ENCODE measurements around the gene TPK1. TPM values are rescaled to one million over a fixed set of nuclear protein-coding genes. Genes with fewer than 3 reads are reported as not detected.

The TPK1 gene
- total RNA-seq, 4 donors from 2014 or later = 2.5 to 22.7 (median 18.7) TPM

DNA sequence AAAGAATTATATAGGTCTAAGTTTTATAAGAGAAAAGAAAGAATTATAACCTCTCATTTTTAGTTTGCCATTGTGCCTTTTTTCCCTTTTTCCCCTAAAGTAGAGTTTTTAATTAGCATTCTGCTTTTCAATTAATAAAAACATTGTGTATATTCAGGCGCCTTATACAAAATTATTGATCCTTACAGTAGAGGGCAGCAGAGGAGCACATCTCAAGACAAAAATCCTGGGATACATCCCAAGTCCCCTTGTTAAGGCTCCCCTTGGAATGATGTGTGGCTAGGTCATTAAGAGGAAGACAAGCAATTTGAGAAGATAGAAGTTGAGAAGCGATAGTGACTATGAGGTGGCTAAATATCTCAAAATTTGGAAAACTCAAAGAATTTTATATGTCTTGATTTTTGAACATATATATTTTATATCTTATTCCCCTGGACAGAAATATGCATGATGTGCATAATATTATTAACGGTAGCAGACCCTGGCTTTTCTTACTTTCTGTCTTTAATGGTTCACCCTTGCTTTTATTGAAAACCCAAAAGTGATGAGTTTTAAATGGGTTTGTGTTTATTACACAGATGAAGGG, 19.1 kb upstream of the TPK1 start:
- DNase-seq = no peak
- no peak overlapping the region for H3K27ac ChIP-seq
- H3K4me1 ChIP-seq = no peaks in the 10 kb centered on the region
- TF ChIP-seq, protein P1, sequence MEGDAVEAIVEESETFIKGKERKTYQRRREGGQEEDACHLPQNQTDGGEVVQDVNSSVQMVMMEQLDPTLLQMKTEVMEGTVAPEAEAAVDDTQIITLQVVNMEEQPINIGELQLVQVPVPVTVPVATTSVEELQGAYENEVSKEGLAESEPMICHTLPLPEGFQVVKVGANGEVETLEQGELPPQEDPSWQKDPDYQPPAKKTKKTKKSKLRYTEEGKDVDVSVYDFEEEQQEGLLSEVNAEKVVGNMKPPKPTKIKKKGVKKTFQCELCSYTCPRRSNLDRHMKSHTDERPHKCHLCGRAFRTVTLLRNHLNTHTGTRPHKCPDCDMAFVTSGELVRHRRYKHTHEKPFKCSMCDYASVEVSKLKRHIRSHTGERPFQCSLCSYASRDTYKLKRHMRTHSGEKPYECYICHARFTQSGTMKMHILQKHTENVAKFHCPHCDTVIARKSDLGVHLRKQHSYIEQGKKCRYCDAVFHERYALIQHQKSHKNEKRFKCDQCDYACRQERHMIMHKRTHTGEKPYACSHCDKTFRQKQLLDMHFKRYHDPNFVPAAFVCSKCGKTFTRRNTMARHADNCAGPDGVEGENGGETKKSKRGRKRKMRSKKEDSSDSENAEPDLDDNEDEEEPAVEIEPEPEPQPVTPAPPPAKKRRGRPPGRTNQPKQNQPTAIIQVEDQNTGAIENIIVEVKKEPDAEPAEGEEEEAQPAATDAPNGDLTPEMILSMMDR (IDR thresholded peaks at IDR 0.05) = peak; percentile 13 to 64 (median 52)
- TF ChIP-seq POLR2A (IDR thresholded peaks at IDR 0.05) = no peak
- no peaks in the 10 kb centered on the region for H3K36me3 ChIP-seq
- no peaks in the 10 kb centered on the region for H3K27me3 ChIP-seq
- H3K9me3 ChIP-seq = no peaks in the 10 kb centered on the region
- no peak overlapping the region for H3K4me3 ChIP-seq

DNA sequence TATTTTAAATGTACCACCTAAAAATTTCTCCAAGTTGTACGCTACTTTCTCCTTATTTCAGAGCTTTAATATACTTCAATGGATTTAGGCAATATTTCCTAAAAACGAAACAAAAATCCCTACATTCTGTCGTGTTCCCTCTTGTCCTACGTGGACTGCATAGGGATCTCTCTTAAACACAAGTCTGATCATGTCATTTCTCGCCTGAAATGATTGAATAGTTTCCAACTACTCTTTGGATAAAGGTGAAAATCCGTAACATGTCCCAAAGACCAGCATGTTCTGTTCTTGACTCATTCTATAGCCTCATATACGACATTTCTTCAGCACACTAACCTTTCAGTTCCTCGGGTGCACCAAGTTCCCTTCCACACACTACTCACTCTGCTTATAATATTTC, 17.7 kb upstream of the TPK1 start:
- no peak overlapping the region for H3K27ac ChIP-seq
- no peaks in the 10 kb centered on the region for H3K27me3 ChIP-seq
- H3K4me1 ChIP-seq = no peaks in the 10 kb centered on the region
- H3K9me3 ChIP-seq = no peaks in the 10 kb centered on the region
- no peak overlapping the region for H3K4me3 ChIP-seq
- TF ChIP-seq POLR2A (IDR thresholded peaks at IDR 0.05) = no peak
- TF ChIP-seq, protein P1 (IDR thresholded peaks at IDR 0.05) = no peak
- H3K36me3 ChIP-seq = no peaks in the 10 kb centered on the region
- no peak for DNase-seq

DNA sequence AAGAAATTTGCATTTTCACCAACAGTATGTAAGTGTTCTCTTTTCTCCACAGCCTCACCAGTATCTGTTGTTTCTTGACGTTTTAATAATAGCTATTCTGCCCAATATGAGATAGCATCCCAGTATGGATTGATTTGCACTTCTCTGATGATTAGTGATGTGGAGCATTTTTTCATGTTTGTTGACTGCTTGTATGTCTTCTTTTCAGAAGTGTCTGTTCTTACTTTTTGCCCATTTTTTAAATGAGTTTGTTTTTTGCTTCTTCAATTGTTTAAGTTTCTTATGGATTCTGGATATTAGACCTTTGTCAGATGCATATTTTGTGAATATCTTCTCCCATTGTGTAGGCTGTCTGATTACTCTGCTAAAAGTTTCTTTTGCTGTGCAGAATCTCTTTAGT, 12.2 kb upstream of the TPK1 start:
- TF ChIP-seq, protein P1 (IDR thresholded peaks at IDR 0.05) = no peak
- TF ChIP-seq POLR2A (IDR thresholded peaks at IDR 0.05) = no peak
- Histone ChIP-seq H3K27ac (no peak overlapping the region), H3K36me3 (no peaks in the 10 kb centered on the region), H3K4me3 (no peak overlapping the region), H3K4me1 (no peaks in the 10 kb centered on the region), H3K9me3 (no peaks in the 10 kb centered on the region), H3K27me3 (no peaks in the 10 kb centered on the region)
- no peak for DNase-seq

DNA sequence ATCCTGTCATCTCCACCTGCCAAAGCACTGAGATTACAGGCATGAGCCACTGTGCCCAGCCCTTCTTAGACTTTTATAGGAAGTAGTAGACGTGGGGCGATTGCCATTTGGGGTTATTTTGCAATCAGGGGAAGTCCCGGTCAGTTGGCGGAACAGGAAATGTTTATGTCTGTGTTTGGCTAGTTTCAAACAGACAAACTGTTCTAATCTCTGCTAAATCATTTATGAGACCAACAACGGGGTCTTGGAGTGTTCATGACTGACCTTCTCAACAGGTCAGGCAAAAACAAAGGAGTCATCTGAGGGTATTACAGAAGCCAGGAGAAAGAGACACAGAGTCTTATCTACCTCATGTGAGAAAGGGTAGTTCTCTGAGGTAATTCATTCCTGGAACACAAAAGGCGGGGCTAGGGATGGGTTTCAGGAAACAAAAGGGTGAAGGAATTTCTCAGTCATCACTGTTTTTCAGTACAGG, 6.6 kb upstream of the TPK1 start:
- DNase-seq = peak in 2 of 3 donors; percentile 64 to 84
- H3K27me3 ChIP-seq = no peaks in the 10 kb centered on the region
- H3K4me3 ChIP-seq = no peak overlapping the region
- H3K4me1 ChIP-seq = peaks cover 0 to 10% (median 3%) of the 10 kb centered on the region in 4 donors
- H3K36me3 ChIP-seq = no peaks in the 10 kb centered on the region
- H3K9me3 ChIP-seq = no peaks in the 10 kb centered on the region
- TF ChIP-seq, protein P1 (IDR thresholded peaks at IDR 0.05) = no peak
- peak overlapping the region; percentile 41 to 67 (median 64) for H3K27ac ChIP-seq

DNA sequence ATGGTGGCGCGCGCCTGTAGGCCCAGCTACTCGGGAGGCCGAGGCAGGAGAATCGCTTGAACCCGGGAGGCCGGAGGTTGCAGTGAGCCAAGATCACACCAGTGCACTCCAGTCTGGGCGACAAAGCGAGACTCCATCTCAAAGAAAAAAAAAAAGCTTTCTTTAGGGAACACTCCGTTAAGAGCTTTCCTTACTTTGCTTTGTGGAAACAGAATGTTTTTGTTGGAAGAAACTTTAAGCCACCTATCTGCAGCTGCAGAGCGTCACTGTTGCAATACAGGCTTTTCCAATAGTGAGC, 641 bp upstream of the TPK1 start:
- TF ChIP-seq, protein P1 (IDR thresholded peaks at IDR 0.05) = no peak
- no peak for TF ChIP-seq POLR2A (IDR thresholded peaks at IDR 0.05)
- H3K27me3 ChIP-seq = no peaks in the 10 kb centered on the region
- H3K36me3 ChIP-seq = no peaks in the 10 kb centered on the region
- H3K9me3 ChIP-seq = no peaks in the 10 kb centered on the region
- peak overlapping the region; percentile 71 to 92 (median 82) for H3K4me3 ChIP-seq
- no peak for DNase-seq
- peaks cover 0 to 12% (median 3%) of the 10 kb centered on the region in 4 donors for H3K4me1 ChIP-seq
- peak overlapping the region; percentile 90 to 99 (median 98) for H3K27ac ChIP-seq

All from Peyer's patch (tissue), 4 donors.